HG02759 (cell line): Measurements from ENCODE around the gene LYPD8.
"Not testable (repeated sequence)": the region's sequence is repeated elsewhere in the genome, so short reads cannot be mapped to it uniquely, and the experiment has no call there.

Source experiments
- ATAC-seq: cut with Tn5 transposase; IDR thresholded peaks from one replicate; pipeline ENCODE4 v1.9.1; 2021; ENCODE audit warnings: mild to moderate bottlenecking, moderate library complexity; ENCODE audit not compliant: unreplicated experiment

Gene LYPD8

GRCh38 chr1:248755517-248755916, at the start of gene LYPD8:
Gene LYPD8 (minus strand): TSS chr1:248755759. CDS start chr1:248751081, 4,678 bp downstream.
- ATAC-seq: no peak

- peak; percentile 86 for ATAC-seq
Measured at GRCh38 chr1:248804771-248805681, 49.5 kb upstream of the LYPD8 start.

GRCh38 chr1:248803501-248803900, 47.9 kb upstream of the LYPD8 start:
- not testable (repeated sequence) for ATAC-seq

- no peak for ATAC-seq
Measured at GRCh38 chr1:248802454-248802853, 46.9 kb upstream of the LYPD8 start.

- ATAC-seq: no peak
Measured at GRCh38 chr1:248800459-248800858, 44.9 kb upstream of the LYPD8 start.

- no peak for ATAC-seq
Measured at GRCh38 chr1:248798791-248799190, 43.2 kb upstream of the LYPD8 start.

- ATAC-seq: not testable (repeated sequence)
Measured at GRCh38 chr1:248794663-248795062, 39.1 kb upstream of the LYPD8 start.

- peak; percentile 91 for ATAC-seq
Measured at GRCh38 chr1:248793592-248793991, 38.0 kb upstream of the LYPD8 start.

- peak; percentile 39 for ATAC-seq
Measured at GRCh38 chr1:248792342-248792741, 36.8 kb upstream of the LYPD8 start.

- no peak for ATAC-seq
Measured at GRCh38 chr1:248791010-248791409, 35.5 kb upstream of the LYPD8 start.

GRCh38 chr1:248790456-248790855, 34.9 kb upstream of the LYPD8 start:
- ATAC-seq: no peak

GRCh38 chr1:248789337-248789736, 33.8 kb upstream of the LYPD8 start:
- ATAC-seq: not testable (repeated sequence)

- ATAC-seq: no peak
Measured at GRCh38 chr1:248788327-248788726, 32.8 kb upstream of the LYPD8 start.

- ATAC-seq: no peak
Measured at GRCh38 chr1:248787430-248787829, 31.9 kb upstream of the LYPD8 start.

- peak; percentile 72 for ATAC-seq
Measured at GRCh38 chr1:248786156-248786555, 30.6 kb upstream of the LYPD8 start.

GRCh38 chr1:248783367-248783766, 27.8 kb upstream of the LYPD8 start:
- ATAC-seq: no peak

GRCh38 chr1:248782416-248783141, 27.0 kb upstream of the LYPD8 start:
- no peak for ATAC-seq

GRCh38 chr1:248779350-248779749, 23.8 kb upstream of the LYPD8 start:
- ATAC-seq: no peak

GRCh38 chr1:248778906-248779305, 23.3 kb upstream of the LYPD8 start:
- ATAC-seq: no peak

GRCh38 chr1:248776991-248777390, 21.4 kb upstream of the LYPD8 start:
- ATAC-seq: no peak

- ATAC-seq: no peak
Measured at GRCh38 chr1:248775441-248775840, 19.9 kb upstream of the LYPD8 start.

GRCh38 chr1:248759644-248760043, 4.1 kb upstream of the LYPD8 start:
- ATAC-seq: no peak
